Hematopoietic multipotent progenitor cell treated with erythropoietin and hydrocortisone succinate and interleukin-3 and kit ligand, for 8 days (in vitro differentiated cells): ENCODE results near the gene ARHGAP40.
A peak's percentile ranks its signal among the peaks of the same experiment; 100 is the strongest.

Experiments
- DNase-seq: peaks from one replicate; pipeline ENCODE4 v3.0.0-alpha.2; 2015

Gene ARHGAP40

GRCh38 chr20:38601216-38602184, at the start of gene ARHGAP40:
Gene ARHGAP40 (plus strand): TSS chr20:38601809.
- DNase-seq, result peak; percentile 12

- no peak for DNase-seq
These were observed 46.6 kb upstream of the ARHGAP40 start for GRCh38 chr20:38554986-38555385.

GRCh38 chr20:38555395-38555794, 46.2 kb upstream of the ARHGAP40 start:
- DNase-seq, result no peak

GRCh38 chr20:38557174-38557573, 44.4 kb upstream of the ARHGAP40 start:
- no peak for DNase-seq

- no peak for DNase-seq
These were observed 42.8 kb upstream of the ARHGAP40 start for GRCh38 chr20:38558596-38559360.

- DNase-seq, result no peak
These were observed 41.8 kb upstream of the ARHGAP40 start for GRCh38 chr20:38559764-38560163.

GRCh38 chr20:38563802-38564431, 37.7 kb upstream of the ARHGAP40 start:
- DNase-seq, result no peak

GRCh38 chr20:38564680-38565079, 36.9 kb upstream of the ARHGAP40 start:
- no peak for DNase-seq

- no peak for DNase-seq
These were observed 35.5 kb upstream of the ARHGAP40 start for GRCh38 chr20:38566036-38566598.

GRCh38 chr20:38569747-38570525, 31.7 kb upstream of the ARHGAP40 start:
- no peak for DNase-seq

- no peak for DNase-seq
These were observed 28.2 kb upstream of the ARHGAP40 start for GRCh38 chr20:38573413-38573812.

GRCh38 chr20:38579219-38579910, 22.2 kb upstream of the ARHGAP40 start:
- no peak for DNase-seq

GRCh38 chr20:38579921-38580320, 21.7 kb upstream of the ARHGAP40 start:
- no peak for DNase-seq

GRCh38 chr20:38581013-38581412, 20.6 kb upstream of the ARHGAP40 start, which contains the start of gene ADIG:
Gene ADIG (plus strand): TSS chr20:38581197. CDS start chr20:38581251, 54 bp downstream.
- DNase-seq, result no peak

GRCh38 chr20:38581830-38582358, 19.7 kb upstream of the ARHGAP40 start:
- DNase-seq, result no peak

GRCh38 chr20:38583306-38583705, 18.3 kb upstream of the ARHGAP40 start:
- no peak for DNase-seq

GRCh38 chr20:38584099-38584763, 17.4 kb upstream of the ARHGAP40 start:
- DNase-seq, result no peak

GRCh38 chr20:38585404-38586180, 16.0 kb upstream of the ARHGAP40 start:
- DNase-seq, result no peak

GRCh38 chr20:38586181-38586525, 15.5 kb upstream of the ARHGAP40 start:
- no peak for DNase-seq

- no peak for DNase-seq
These were observed 13.3 kb upstream of the ARHGAP40 start for GRCh38 chr20:38588303-38588702.
